Upper lobe of right lung (tissue), 1 donor: Measurements from ENCODE around the gene DECR2. TPM values are rescaled to one million over a fixed set of nuclear protein-coding genes. Genes with fewer than 3 reads are reported as not detected.

ENCODE experiments used
- ATAC-seq: fragments of 200-7000 bp; cut with Tn5 transposase; one replicate; pipeline ENCODE4 v1.9.1; 2020; ENCODE audit warnings: mild to moderate bottlenecking, moderate library complexity
- DNase-seq: peaks from one replicate; pipeline ENCODE4 v3.0.0-alpha.2; 2020
- H3K27ac ChIP-seq: fragments of 200-600 bp; one replicate; pipeline ENCODE4 v1.8.0; 2022
- H3K27me3 ChIP-seq: fragments of 200-600 bp; one replicate; pipeline ENCODE4 v1.8.0; 2022; ENCODE audit warnings: mild to moderate bottlenecking
- H3K36me3 ChIP-seq: fragments of 200-600 bp; one replicate; pipeline ENCODE4 v1.8.0; 2022
- H3K4me1 ChIP-seq: fragments of 200-600 bp; one replicate; pipeline ENCODE4 v1.8.0; 2022
- H3K4me3 ChIP-seq: fragments of 200-600 bp; one replicate; pipeline ENCODE4 v1.8.0; 2022; ENCODE audit warnings: mild to moderate bottlenecking
- H3K9me3 ChIP-seq: fragments of 200-600 bp; one replicate; pipeline ENCODE4 v1.8.0; 2022
- intact Hi-C: fragments of 100-400 bp; cut with DNase I; formaldehyde crosslinking; loops from one replicate; pipeline ENCODE4 v1.11.0; 2022
- total RNA-seq: library from RNA; stranded (reverse); fragmentation: NEBNext Ultra II Directional; extraction: Animal tissue kit (Norgen Biotek cat#: 25700); gene quantifications from one replicate; pipeline ENCODE4 v1.2.1, GENCODE V29; 2021
- TF ChIP-seq, protein P1 (sequence below): fragments of 200-600 bp; IDR thresholded peaks from one replicate; pipeline ENCODE4 v1.8.0; 2022; ENCODE audit warnings: antibody characterized with exemption
- donor health status: DM: no; HTN: yes; CAD: no; lungs with severe emphysema.

Gene DECR2
- total RNA-seq, 1 donor from 2014 or later = 14.2 TPM

DNA sequence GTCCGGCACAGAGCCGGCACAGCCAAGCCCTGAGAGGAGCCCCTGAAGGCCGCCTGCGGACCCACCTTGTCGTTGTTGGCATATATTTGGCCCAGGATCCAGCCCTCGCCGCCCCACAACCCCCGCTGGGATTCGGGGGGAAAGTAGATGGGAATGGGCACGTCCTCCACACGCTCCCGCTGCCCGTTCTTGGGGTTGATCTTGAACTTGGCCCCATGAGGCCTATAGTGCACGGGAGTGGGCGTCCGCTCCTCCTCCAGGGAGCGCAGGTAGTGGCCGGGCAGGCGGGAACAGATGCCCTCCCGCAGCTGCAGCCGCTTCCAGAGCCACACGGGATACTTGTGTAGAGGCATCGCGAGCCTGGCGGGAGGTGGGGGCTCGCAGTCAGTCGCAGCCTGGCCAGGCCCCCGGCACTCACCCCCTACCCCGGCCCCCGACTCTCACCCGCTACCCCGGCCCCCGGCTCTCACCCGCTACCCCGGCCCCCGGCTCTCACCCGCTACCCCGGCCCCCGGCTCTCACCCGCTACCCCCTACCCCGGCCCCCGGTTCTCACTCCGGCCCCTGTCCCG lies 31.7 kb upstream of the DECR2 start:
- Histone ChIP-seq H3K9me3 (no peaks in the 10 kb centered on the region), H3K27ac (no peak overlapping the region), H3K4me1 (peaks cover 16% of the 10 kb centered on the region), H3K27me3 (no peaks in the 10 kb centered on the region), H3K4me3 (peak overlapping the region; percentile 35), H3K36me3 (peaks cover 52% of the 10 kb centered on the region)
- DNase-seq (peak; percentile 67), ATAC-seq (no peak)
- intact Hi-C loops = no loop called here
- TF ChIP-seq, protein P1, sequence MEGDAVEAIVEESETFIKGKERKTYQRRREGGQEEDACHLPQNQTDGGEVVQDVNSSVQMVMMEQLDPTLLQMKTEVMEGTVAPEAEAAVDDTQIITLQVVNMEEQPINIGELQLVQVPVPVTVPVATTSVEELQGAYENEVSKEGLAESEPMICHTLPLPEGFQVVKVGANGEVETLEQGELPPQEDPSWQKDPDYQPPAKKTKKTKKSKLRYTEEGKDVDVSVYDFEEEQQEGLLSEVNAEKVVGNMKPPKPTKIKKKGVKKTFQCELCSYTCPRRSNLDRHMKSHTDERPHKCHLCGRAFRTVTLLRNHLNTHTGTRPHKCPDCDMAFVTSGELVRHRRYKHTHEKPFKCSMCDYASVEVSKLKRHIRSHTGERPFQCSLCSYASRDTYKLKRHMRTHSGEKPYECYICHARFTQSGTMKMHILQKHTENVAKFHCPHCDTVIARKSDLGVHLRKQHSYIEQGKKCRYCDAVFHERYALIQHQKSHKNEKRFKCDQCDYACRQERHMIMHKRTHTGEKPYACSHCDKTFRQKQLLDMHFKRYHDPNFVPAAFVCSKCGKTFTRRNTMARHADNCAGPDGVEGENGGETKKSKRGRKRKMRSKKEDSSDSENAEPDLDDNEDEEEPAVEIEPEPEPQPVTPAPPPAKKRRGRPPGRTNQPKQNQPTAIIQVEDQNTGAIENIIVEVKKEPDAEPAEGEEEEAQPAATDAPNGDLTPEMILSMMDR = no peak

DNA sequence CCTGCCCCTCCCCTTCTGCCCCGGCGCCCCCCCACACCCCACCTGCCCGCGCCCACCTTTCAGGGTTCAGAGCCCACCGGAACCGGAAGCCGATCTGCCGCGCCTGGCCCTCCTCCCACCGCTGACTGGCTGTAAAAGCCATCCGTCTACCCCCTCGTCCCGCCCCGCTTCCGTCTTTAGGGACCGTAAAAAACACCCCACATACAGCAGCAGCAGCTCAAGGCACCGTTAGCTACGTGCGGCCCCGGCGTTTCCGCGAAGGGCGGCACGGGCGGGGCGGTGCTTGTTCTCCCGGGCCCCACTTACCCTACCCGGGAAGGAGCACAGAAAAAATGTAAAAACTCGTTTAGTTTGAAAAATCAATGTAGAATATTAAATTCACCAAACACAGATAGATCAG lies 31.2 kb upstream of the DECR2 start, which contains the start of gene MRPL28:
Gene MRPL28, minus strand, starts transcription at position 96 of the 400 bp plus-strand sequence. CDS start 320 bp downstream, outside the sequence.
- no peaks in the 10 kb centered on the region for H3K9me3 ChIP-seq
- H3K36me3 ChIP-seq = peaks cover 56% of the 10 kb centered on the region
- H3K27me3 ChIP-seq = no peaks in the 10 kb centered on the region
- peak; percentile 95 for ATAC-seq
- TF ChIP-seq, protein P1 = no peak
- intact Hi-C loops = no loop called here
- H3K4me3 ChIP-seq = peak within 1 kb of the TSS; percentile 35
- H3K4me1 ChIP-seq = peaks cover 16% of the 10 kb centered on the region
- peak within 1 kb of the TSS; percentile 53 for H3K27ac ChIP-seq
- peak; percentile 95 for DNase-seq

DNA sequence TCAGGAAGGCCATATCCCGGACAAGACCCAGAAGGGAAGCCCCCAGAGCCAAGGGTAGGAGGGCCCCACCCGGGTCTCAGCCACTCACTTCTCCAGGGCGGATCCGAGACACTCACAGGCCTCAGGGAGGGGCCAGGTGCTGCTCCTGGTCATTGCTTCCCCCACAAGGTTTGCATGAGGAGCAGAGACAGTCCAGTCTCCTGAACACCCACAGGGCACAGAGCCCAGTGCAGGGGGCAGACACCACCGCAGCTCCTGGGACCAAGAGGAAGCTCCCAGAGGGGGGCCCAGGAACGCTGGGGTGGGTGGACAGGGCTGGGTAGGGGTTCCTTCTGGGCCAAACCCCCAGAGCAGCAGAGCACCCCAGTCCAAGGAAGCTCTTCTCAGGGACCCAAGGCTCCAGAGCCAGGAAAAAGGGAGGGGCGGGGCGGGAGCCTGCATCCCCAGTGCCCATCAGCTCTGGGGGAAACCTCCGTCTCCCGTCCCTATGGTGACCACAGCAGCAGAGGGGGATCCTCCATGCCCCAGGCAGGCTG lies 30.6 kb upstream of the DECR2 start:
- DNase-seq (peak; percentile 64), ATAC-seq (no peak)
- Histone ChIP-seq H3K27ac (peak overlapping the region; percentile 53), H3K4me1 (peaks cover 16% of the 10 kb centered on the region), H3K9me3 (no peaks in the 10 kb centered on the region), H3K27me3 (no peaks in the 10 kb centered on the region), H3K36me3 (peaks cover 62% of the 10 kb centered on the region), H3K4me3 (peak overlapping the region; percentile 35)
- TF ChIP-seq, protein P1 = no peak
- intact Hi-C loops = no loop called here

DNA sequence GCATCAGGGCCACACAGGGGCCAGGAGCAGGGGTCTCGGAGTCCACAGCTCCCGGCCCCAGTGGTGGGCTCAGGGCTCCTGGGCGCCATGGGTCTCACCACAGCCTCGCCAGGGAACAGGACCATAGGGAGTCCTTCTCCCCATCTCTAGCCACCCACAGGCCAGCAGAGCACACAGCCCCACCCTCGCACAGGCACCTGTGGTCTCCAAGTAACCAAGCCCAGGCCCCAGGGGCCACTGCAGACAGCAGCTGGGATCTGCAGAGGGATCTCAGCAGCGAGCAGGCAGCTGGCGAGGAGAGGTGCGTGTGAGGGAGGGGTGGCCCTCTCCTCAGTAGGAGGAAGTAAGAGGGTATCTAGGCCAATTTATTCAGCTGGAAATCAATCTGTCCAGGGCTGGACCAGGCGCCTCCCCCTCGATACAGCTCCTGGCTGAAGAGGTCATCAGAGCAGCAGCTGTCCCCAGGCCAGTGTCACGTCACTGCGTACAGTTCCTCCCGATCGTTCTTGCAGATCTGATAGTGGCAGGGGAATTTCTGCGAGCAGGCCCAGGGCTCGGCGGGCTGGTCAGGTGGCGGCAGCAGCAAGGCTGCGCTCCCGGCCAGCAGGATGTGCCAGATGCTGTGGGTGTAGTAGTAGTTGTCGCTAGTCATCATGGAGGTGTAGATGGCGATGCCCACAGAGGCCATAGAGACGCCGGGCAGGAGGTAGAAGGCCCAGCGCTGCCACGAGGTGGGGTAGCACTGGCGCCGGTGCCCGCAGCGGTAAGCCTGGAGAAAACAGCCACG lies 30.0 kb upstream of the DECR2 start:
- peaks cover 66% of the 10 kb centered on the region for H3K36me3 ChIP-seq
- H3K27ac ChIP-seq = no peak overlapping the region
- no peak overlapping the region for H3K4me3 ChIP-seq
- intact Hi-C loops = no loop called here
- H3K4me1 ChIP-seq = peaks cover 16% of the 10 kb centered on the region
- TF ChIP-seq, protein P1 = no peak
- no peaks in the 10 kb centered on the region for H3K9me3 ChIP-seq
- H3K27me3 ChIP-seq = no peaks in the 10 kb centered on the region
- DNase-seq (no peak), ATAC-seq (no peak)

DNA sequence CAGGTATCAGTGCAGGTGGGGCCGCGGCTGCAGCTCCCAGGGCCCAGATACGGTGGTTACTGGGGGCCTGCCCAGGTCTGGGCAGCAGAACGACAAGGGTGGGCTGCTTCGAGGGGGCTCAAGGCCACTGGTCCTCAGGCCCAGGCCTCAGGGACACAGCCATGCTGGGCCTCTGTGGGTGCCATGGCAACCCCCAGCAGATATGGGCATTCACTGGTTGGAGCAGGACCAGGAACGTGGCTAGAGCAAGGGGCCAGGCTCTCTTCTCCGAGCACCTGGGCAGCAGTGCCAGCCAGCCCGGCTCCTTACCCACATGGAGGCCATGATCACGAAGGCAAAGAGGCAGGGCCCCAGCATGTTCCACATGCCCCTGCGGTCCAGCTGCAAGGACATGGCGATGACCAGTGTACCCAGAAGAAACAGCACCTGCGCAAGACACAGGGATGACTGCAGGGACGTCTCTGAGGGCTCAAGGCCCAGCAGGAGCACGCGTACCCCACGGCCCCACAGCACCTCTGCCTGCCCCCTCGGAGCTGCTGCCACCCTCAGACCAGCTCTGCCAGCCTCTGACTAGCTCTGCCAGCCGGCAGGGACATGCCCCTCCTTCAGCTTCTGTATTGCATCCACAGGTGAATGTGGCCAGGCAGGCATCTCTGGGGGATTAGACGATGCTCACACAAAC lies 29.2 kb upstream of the DECR2 start:
- ATAC-seq = no peak
- H3K27ac ChIP-seq = no peak overlapping the region
- H3K27me3 ChIP-seq = no peaks in the 10 kb centered on the region
- no peak overlapping the region for H3K4me3 ChIP-seq
- DNase-seq = no peak
- H3K9me3 ChIP-seq = no peaks in the 10 kb centered on the region
- peaks cover 66% of the 10 kb centered on the region for H3K36me3 ChIP-seq
- intact Hi-C loops = no loop called here
- H3K4me1 ChIP-seq = peaks cover 16% of the 10 kb centered on the region
- TF ChIP-seq, protein P1 = no peak
